H1 (cell line): Measurements from ENCODE around the gene EPHA8. TPM values are rescaled to one million over a fixed set of nuclear protein-coding genes. Genes with fewer than 3 reads are reported as not detected.

Experiments used
- BRCA1 ChIP-seq: IDR thresholded peaks from 2 replicates; pipeline ENCODE4 v1.6.1; 2012; ENCODE audit warnings: low read depth, low read length, improper control_type of control experiment
- CHD2 ChIP-seq: IDR thresholded peaks from 2 replicates; pipeline ENCODE4 v1.6.1; 2012; ENCODE audit warnings: low read length, improper control_type of control experiment
- EGR1 ChIP-seq: IDR thresholded peaks from 2 replicates; pipeline ENCODE4 v1.6.1; 2011; ENCODE audit warnings: low read depth, low read length, borderline replicate concordance
- EP300 ChIP-seq, 2 experiments: IDR thresholded peaks; 1 replicate in 1 of 2; 2 replicates in 1 of 2; pipeline ENCODE4 v1.6.1; 2011 to 2012; ENCODE audit warnings: low read depth in 2 of 2, low read length in 2 of 2, mild to moderate bottlenecking in 2 of 2, borderline replicate concordance in 1 of 2, inconsistent platforms in 1 of 2, moderate library complexity in 1 of 2
- EZH2 ChIP-seq: fragments of 200-600 bp; sonication (generic); IDR thresholded peaks from 2 replicates; pipeline ENCODE4 v1.7.1; 2012; ENCODE audit warnings: low read depth, mild to moderate bottlenecking, moderate library complexity, low read length, inconsistent platforms; ENCODE audit not compliant: severe bottlenecking
- KDM4A ChIP-seq: IDR thresholded peaks from one replicate; pipeline ENCODE4 v1.7.1; 2012; ENCODE audit warnings: low read depth, mild to moderate bottlenecking, moderate library complexity, low read length, inconsistent platforms; ENCODE audit not compliant: severe bottlenecking
- NANOG ChIP-seq: IDR thresholded peaks from 2 replicates; pipeline ENCODE4 v1.6.1; 2011; ENCODE audit warnings: low read length, low read depth, mild to moderate bottlenecking, inconsistent platforms; ENCODE audit not compliant: insufficient read depth, poor library complexity, severe bottlenecking
- PHF8 ChIP-seq: fragments of 200-600 bp; sonication (generic); conservative IDR thresholded peaks from 2 replicates; pipeline ENCODE4 v1.7.1; 2012; ENCODE audit warnings: low read depth, mild to moderate bottlenecking, inconsistent platforms, low read length, moderate library complexity
- polyA plus RNA-seq, 7 experiments: library from polyadenylated mRNA; depleted of rRNA in 3 of 7; stranded (reverse) in 5 of 7; unstranded in 2 of 7; fragments of >200 nt in 5 of 7; fragments of 200-250 nt in 2 of 7; gene quantifications; 1 replicate in 5 of 7; 2 replicates in 1 of 7; 4 replicates in 1 of 7; pipeline versions ENCODE4 v1.2.1 to v1.2.3, GENCODE V29; 2011 to 2013; ENCODE audit warnings: missing spikeins in 2 of 7, mixed read lengths in 2 of 7
- total RNA-seq: library from RNA; stranded (reverse); fragmentation: NEBNext Ultra II Directional; extraction: Animal tissue kit (Norgen Biotek cat#: 25700); gene quantifications from 2 replicates; pipeline ENCODE4 v1.2.1, GENCODE V29; 2021
- TF ChIP-seq, protein P1 (sequence below): fragments of 300-600 bp; sonication (generic); IDR thresholded peaks from 2 replicates; pipeline ENCODE4 v1.7.1; 2012; ENCODE audit warnings: low read length, moderate library complexity, mild to moderate bottlenecking, inconsistent platforms; ENCODE audit not compliant: insufficient replicate concordance

Gene EPHA8
- total and polyA plus RNA-seq, 2 of the 8 experiments (the other 6 are each of a cell fraction or from before 2014, with no cell fraction given), result 4.0 to 8.4 TPM

DNA sequence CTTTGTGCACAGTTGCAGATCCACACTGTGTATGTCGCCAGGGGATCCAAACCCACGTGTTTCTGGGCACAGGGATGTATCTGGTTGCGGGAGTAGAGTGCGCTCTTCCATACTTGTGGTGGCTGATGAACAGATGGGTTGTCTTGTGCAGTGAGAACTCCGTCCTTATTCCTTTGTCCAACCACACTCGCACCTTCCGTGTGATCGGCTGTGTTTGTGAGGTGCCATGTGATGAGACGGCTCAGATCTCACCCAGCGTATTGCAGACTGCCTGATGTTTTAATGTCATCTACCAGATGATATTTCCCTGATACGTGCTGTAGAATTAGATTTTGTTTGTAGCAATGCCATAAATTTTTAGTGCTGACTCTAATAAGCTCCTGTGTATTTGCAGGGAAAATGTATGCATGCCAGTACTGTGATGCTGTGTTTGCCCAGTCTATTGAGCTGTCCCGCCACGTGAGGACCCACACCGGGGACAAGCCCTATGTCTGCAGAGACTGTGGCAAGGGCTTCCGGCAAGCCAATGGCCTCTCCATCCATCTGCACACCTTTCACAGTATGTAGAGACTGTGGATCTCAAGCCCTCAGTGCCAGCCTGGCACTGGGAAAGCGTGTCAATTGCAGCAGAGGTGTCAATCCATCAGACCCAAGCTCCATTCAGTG, 46.2 kb upstream of the EPHA8 start (continued):
- TF ChIP-seq, protein P1, sequence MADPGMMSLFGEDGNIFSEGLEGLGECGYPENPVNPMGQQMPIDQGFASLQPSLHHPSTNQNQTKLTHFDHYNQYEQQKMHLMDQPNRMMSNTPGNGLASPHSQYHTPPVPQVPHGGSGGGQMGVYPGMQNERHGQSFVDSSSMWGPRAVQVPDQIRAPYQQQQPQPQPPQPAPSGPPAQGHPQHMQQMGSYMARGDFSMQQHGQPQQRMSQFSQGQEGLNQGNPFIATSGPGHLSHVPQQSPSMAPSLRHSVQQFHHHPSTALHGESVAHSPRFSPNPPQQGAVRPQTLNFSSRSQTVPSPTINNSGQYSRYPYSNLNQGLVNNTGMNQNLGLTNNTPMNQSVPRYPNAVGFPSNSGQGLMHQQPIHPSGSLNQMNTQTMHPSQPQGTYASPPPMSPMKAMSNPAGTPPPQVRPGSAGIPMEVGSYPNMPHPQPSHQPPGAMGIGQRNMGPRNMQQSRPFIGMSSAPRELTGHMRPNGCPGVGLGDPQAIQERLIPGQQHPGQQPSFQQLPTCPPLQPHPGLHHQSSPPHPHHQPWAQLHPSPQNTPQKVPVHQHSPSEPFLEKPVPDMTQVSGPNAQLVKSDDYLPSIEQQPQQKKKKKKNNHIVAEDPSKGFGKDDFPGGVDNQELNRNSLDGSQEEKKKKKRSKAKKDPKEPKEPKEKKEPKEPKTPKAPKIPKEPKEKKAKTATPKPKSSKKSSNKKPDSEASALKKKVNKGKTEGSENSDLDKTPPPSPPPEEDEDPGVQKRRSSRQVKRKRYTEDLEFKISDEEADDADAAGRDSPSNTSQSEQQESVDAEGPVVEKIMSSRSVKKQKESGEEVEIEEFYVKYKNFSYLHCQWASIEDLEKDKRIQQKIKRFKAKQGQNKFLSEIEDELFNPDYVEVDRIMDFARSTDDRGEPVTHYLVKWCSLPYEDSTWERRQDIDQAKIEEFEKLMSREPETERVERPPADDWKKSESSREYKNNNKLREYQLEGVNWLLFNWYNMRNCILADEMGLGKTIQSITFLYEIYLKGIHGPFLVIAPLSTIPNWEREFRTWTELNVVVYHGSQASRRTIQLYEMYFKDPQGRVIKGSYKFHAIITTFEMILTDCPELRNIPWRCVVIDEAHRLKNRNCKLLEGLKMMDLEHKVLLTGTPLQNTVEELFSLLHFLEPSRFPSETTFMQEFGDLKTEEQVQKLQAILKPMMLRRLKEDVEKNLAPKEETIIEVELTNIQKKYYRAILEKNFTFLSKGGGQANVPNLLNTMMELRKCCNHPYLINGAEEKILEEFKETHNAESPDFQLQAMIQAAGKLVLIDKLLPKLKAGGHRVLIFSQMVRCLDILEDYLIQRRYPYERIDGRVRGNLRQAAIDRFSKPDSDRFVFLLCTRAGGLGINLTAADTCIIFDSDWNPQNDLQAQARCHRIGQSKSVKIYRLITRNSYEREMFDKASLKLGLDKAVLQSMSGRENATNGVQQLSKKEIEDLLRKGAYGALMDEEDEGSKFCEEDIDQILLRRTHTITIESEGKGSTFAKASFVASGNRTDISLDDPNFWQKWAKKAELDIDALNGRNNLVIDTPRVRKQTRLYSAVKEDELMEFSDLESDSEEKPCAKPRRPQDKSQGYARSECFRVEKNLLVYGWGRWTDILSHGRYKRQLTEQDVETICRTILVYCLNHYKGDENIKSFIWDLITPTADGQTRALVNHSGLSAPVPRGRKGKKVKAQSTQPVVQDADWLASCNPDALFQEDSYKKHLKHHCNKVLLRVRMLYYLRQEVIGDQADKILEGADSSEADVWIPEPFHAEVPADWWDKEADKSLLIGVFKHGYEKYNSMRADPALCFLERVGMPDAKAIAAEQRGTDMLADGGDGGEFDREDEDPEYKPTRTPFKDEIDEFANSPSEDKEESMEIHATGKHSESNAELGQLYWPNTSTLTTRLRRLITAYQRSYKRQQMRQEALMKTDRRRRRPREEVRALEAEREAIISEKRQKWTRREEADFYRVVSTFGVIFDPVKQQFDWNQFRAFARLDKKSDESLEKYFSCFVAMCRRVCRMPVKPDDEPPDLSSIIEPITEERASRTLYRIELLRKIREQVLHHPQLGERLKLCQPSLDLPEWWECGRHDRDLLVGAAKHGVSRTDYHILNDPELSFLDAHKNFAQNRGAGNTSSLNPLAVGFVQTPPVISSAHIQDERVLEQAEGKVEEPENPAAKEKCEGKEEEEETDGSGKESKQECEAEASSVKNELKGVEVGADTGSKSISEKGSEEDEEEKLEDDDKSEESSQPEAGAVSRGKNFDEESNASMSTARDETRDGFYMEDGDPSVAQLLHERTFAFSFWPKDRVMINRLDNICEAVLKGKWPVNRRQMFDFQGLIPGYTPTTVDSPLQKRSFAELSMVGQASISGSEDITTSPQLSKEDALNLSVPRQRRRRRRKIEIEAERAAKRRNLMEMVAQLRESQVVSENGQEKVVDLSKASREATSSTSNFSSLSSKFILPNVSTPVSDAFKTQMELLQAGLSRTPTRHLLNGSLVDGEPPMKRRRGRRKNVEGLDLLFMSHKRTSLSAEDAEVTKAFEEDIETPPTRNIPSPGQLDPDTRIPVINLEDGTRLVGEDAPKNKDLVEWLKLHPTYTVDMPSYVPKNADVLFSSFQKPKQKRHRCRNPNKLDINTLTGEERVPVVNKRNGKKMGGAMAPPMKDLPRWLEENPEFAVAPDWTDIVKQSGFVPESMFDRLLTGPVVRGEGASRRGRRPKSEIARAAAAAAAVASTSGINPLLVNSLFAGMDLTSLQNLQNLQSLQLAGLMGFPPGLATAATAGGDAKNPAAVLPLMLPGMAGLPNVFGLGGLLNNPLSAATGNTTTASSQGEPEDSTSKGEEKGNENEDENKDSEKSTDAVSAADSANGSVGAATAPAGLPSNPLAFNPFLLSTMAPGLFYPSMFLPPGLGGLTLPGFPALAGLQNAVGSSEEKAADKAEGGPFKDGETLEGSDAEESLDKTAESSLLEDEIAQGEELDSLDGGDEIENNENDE, result no peak
- TF ChIP-seq CHD2, result no peak
- no peak for TF ChIP-seq PHF8
- TF ChIP-seq EGR1, result no peak
- TF ChIP-seq KDM4A, result no peak
- TF ChIP-seq EZH2, result no peak
- TF ChIP-seq EP300 (IDR thresholded peaks at IDR 0.05; ENCODE audit: borderline replicate concordance in 1 of 2, low read depth in 2 of 2, low read length in 2 of 2), result no peak
- TF ChIP-seq NANOG, result no peak
- no peak for TF ChIP-seq BRCA1
